Smooth muscle cell (in vitro differentiated cells): ENCODE data around the gene NPIPA3. TPM values are rescaled to one million over a fixed set of nuclear protein-coding genes. Genes with fewer than 3 reads are reported as not detected.
"Not testable (repeated sequence)": the region's sequence is repeated elsewhere in the genome, so short reads cannot be mapped to it uniquely, and the experiment has no call there.

ENCODE experiments used
- DNase-seq: peaks from one replicate; lab custom pipeline; 2025; ENCODE audit not compliant: unreplicated experiment; lab: John Stamatoyannopoulos, UW
- H2AFZ ChIP-seq: fragments of 200-600 bp; sonication (generic); 2 replicates; pipeline ENCODE4 v1.6.0; 2016; ENCODE audit warnings: antibody characterized with exemption, low read depth, mild to moderate bottlenecking
- H3F3A ChIP-seq: fragments of 200-600 bp; sonication (generic); 2 replicates; pipeline ENCODE4 v1.6.0; 2017; ENCODE audit warnings: antibody characterized with exemption, low read depth
- H3K27ac ChIP-seq: fragments of 200-600 bp; sonication (generic); 2 replicates; pipeline ENCODE4 v1.5.1; 2016; ENCODE audit warnings: low read depth, mild to moderate bottlenecking
- H3K27me3 ChIP-seq: fragments of 200-600 bp; sonication (generic); 2 replicates; pipeline ENCODE4 v1.6.1; 2016; ENCODE audit warnings: low read depth, mild to moderate bottlenecking
- H3K36me3 ChIP-seq: fragments of 200-600 bp; sonication (generic); 2 replicates; pipeline ENCODE4 v1.5.1; 2016; ENCODE audit warnings: low read depth
- H3K4me1 ChIP-seq: fragments of 200-600 bp; sonication (generic); 2 replicates; pipeline ENCODE4 v1.5.1; 2016; ENCODE audit warnings: low read depth
- H3K4me2 ChIP-seq: fragments of 200-600 bp; sonication (generic); 2 replicates; pipeline ENCODE4 v1.6.0; 2016; ENCODE audit warnings: mild to moderate bottlenecking
- H3K4me3 ChIP-seq: fragments of 200-600 bp; sonication (generic); 2 replicates; pipeline ENCODE4 v1.5.1; 2016; ENCODE audit warnings: mild to moderate bottlenecking
- H3K79me2 ChIP-seq: fragments of 200-600 bp; sonication (generic); 2 replicates; pipeline ENCODE4 v1.6.0; 2016; ENCODE audit warnings: low read depth, mild to moderate bottlenecking
- H3K9ac ChIP-seq: fragments of 200-600 bp; sonication (generic); 2 replicates; pipeline ENCODE4 v1.6.0; 2016; ENCODE audit warnings: low read depth
- H3K9me3 ChIP-seq: fragments of 200-600 bp; sonication (generic); replicated peaks from 2 replicates; pipeline ENCODE4 v1.5.1; 2016; ENCODE audit warnings: low read depth
- H4K20me1 ChIP-seq: fragments of 200-600 bp; sonication (generic); 2 replicates; pipeline ENCODE4 v1.6.0; 2016; ENCODE audit warnings: low read depth
- WGBS: methylation state at CpG from one replicate; pipeline ENCODE4 v1.1.7; 2016; ENCODE audit warnings: low lambda C conversion rate; 5-methylcytosine and 5-hydroxymethylcytosine counted together
- polyA plus RNA-seq: library from polyadenylated mRNA; unstranded; fragments of >200 nt; fragmentation: Nextera tagmentation; extraction: Ambion mirVana; gene quantifications from 2 replicates; pipeline ENCODE4 v1.2.1, GENCODE V29; 2016
- total RNA-seq: library from RNA; depleted of rRNA; stranded (reverse); fragments of >200 nt; gene quantifications from 2 replicates; pipeline ENCODE4 v1.2.3, GENCODE V29; 2014
- TF ChIP-seq, protein P1 (sequence below): fragments of 200-600 bp; sonication (generic); IDR thresholded peaks from 2 replicates; pipeline ENCODE4 v1.5.1; 2017; ENCODE audit warnings: borderline replicate concordance, mild to moderate bottlenecking, antibody characterized with exemption; ENCODE audit not compliant: insufficient read depth, poor library complexity, severe bottlenecking

NPIPA3 gene
- total RNA-seq = 0.94 and 4.3 TPM in 2 replicates
- polyA plus RNA-seq = 0.81 and 1.1 TPM in 2 replicates

DNA sequence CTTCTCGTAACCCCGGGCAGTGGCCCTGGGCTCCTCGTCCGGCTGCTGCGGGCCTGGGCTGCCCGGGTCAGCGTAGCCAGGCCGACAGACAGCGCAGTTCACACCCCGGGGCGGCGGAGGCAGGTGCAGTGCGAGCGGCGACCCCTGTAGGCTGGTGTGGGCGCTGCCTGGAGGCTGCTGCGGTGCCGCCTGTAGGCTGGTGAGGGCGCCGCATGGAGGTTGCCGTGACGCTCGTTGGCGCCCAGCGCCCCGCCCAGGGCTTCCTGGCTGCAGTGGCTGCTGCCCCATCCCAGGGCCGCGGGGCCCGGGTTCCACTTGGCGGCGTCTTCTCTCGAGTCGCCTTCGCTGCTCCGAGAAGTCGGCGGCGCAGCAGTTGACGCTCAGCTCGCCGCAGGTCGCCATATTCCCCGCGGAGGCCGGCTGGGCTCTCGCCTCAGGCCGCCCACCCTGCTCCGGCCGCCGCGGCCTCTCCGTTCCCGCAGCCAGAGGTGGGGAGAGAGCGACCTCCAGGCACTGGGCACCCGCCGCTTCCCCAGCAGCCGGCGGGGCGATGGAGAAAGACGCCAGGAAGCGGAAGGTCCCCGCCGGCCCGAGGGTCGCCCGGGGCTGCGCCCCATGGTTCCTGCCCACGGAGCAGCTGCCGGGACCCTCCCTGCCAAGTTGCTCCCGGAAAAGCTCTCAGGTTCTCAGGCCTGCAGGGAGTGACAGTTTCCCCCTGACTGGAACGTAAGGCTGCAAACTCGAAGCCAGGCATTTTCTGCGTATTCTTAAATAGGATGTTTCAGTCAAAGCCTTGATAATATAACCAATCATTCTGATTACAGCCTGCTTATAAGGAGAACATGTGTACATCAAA is at the start of gene NPIPA3:
Gene NPIPA3 (plus strand): TSS at position 256 of the 856 bp plus-strand sequence. CDS start 5,533 bp downstream, outside the sequence.
- H2AFZ ChIP-seq = not testable (repeated sequence)

DNA sequence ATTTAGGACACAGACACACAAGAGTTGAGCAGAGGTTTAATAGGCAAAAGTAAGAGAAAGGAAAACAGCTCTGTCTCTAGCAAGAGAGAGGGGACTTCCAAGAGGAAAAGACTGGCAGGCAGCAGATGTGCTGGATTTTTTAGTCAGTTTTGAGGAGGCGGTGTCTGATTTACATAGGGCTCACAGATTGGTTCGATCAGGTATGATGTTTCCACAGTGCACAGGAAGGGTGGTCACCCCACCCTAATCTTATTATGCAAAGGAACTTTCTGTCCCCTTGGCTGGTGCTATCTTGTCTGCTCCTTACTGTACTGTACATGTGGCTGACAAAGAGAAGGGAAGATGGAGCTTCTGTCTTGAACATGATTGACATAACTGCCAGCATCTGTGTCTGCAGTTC is 45.1 kb upstream of the NPIPA3 start:
- no peak for DNase-seq
- WGBS = 96% methylated on average over 2 of the region's 2 CpGs
- Histone ChIP-seq H3K27me3 (no peaks in the 10 kb centered on the region), H3K36me3 (peaks cover 14% of the 10 kb centered on the region), H3K4me3 (no peak overlapping the region), H3K4me1 (no peaks in the 10 kb centered on the region), H3K79me2 (no peaks in the 10 kb centered on the region), H3K9me3 (no peaks in the 10 kb centered on the region), H3F3A (no peaks in the 10 kb centered on the region), H2AFZ (no peak overlapping the region), H3K9ac (no peak overlapping the region), H3K4me2 (no peak overlapping the region), H3K27ac (no peak overlapping the region), H4K20me1 (peaks cover 7% of the 10 kb centered on the region)
- TF ChIP-seq, protein P1, sequence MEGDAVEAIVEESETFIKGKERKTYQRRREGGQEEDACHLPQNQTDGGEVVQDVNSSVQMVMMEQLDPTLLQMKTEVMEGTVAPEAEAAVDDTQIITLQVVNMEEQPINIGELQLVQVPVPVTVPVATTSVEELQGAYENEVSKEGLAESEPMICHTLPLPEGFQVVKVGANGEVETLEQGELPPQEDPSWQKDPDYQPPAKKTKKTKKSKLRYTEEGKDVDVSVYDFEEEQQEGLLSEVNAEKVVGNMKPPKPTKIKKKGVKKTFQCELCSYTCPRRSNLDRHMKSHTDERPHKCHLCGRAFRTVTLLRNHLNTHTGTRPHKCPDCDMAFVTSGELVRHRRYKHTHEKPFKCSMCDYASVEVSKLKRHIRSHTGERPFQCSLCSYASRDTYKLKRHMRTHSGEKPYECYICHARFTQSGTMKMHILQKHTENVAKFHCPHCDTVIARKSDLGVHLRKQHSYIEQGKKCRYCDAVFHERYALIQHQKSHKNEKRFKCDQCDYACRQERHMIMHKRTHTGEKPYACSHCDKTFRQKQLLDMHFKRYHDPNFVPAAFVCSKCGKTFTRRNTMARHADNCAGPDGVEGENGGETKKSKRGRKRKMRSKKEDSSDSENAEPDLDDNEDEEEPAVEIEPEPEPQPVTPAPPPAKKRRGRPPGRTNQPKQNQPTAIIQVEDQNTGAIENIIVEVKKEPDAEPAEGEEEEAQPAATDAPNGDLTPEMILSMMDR = no peak

More for the DNA sequence above, at the start of gene NPIPA3:
- not testable (repeated sequence) for H3K4me1 ChIP-seq, H3K4me3 ChIP-seq, H4K20me1 ChIP-seq, H3F3A ChIP-seq, DNase-seq, H3K79me2 ChIP-seq, H3K9ac ChIP-seq, H3K9me3 ChIP-seq, H3K4me2 ChIP-seq, H3K27me3 ChIP-seq, H3K36me3 ChIP-seq, H3K27ac ChIP-seq
- WGBS = no CpG with 5 or more reads among the region's 73 CpGs

DNA sequence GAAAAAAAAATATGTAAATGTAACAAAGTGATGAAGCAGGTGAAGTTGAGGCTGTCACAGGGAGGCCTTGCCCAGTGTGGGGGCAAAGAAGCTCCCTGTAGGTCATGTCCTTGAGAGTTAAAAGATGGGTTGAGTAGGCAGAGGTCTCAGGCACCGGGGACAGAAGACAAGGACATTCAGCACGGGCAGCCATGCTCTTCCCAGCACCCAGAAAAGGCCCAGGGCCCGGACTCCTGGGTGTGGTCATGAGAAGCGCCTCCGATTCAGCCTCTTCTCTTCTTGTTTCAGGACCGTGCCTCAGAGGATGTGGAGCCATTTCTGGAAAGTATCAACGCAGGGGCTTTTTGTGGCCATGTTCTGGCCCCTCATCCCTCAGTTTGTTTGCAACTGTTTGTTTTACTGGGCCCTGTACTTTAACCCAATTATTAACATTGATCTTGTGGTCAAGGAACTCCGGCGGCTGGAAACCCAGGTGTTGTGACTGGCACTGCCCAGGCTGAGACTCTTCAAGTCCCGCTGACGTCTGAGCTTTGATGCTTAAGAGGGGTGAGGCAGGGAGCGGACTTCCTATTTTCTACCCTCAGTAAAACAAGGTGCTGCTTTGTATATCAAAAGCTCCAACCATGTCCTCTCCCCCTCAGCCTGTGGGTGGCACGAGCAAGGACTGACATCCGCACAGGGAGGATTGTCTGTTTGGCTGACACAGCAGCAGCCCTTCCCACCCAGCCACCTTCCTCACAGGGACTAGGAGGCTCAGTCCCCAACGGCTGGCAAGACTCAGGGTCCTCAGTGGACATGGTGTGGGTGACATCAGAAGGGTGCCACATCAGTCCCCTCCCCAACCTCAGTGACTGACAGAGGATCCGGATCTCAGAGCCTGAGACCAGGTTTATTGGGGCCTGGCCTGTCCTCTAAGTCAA is 35.6 kb upstream of the NPIPA3 start:
- no peaks in the 10 kb centered on the region for H4K20me1 ChIP-seq
- no peaks in the 10 kb centered on the region for H3K79me2 ChIP-seq
- DNase-seq = no peak
- H2AFZ ChIP-seq = no peak overlapping the region
- H3K4me1 ChIP-seq = no peaks in the 10 kb centered on the region
- H3K4me3 ChIP-seq = no peak overlapping the region
- peaks cover 2% of the 10 kb centered on the region for H3K36me3 ChIP-seq
- TF ChIP-seq, protein P1 = no peak
- H3K27ac ChIP-seq = no peak overlapping the region
- no peaks in the 10 kb centered on the region for H3F3A ChIP-seq
- no peaks in the 10 kb centered on the region for H3K9me3 ChIP-seq
- H3K9ac ChIP-seq = no peak overlapping the region
- 96% methylated on average over 16 of the region's 16 CpGs for WGBS
- H3K4me2 ChIP-seq = no peak overlapping the region
- H3K27me3 ChIP-seq = no peaks in the 10 kb centered on the region
